Cardiac septum (tissue), 1 donor: Measurements from ENCODE around the gene MYO15B. TPM values are rescaled to one million over a fixed set of nuclear protein-coding genes. Genes with fewer than 3 reads are reported as not detected.

Source experiments
- total RNA-seq: library from RNA; stranded (reverse); fragmentation: NEBNext Ultra II Directional; extraction: Animal tissue kit (Norgen Biotek cat#: 25700); gene quantifications from one replicate; pipeline ENCODE4 v1.2.1, GENCODE V29; 2021
- donor health status: DM: no; HTN: no; CAD: no.

The MYO15B gene
- total RNA-seq, 1 donor from 2014 or later, result 62.8 TPM

Other genes starting within 250 kb of the MYO15B start
- gene GRB2, start 182.1 kb upstream of the MYO15B start, total RNA-seq, result 57.1 TPM
- 56.6 TPM for gene TMEM94, start 131.2 kb upstream of the MYO15B start, total RNA-seq
- gene CASKIN2, start 72.3 kb upstream of the MYO15B start, total RNA-seq, result 48.2 TPM
- gene TSEN54, start 71.3 kb upstream of the MYO15B start, total RNA-seq, result 7.7 TPM
- 4.7 TPM for gene LLGL2, start 62.1 kb upstream of the MYO15B start, total RNA-seq
- 1.7 TPM for gene SMIM5, start 45.6 kb downstream of the MYO15B start, total RNA-seq
- 11.3 TPM for gene RECQL5, start 79.4 kb downstream of the MYO15B start, total RNA-seq
- gene SAP30BP, start 79.5 kb downstream of the MYO15B start, total RNA-seq, result 47.2 TPM
- 5.7 TPM for gene ITGB4, start 133.7 kb downstream of the MYO15B start, total RNA-seq
- 11.5 TPM for gene GALK1, start 177.4 kb downstream of the MYO15B start, total RNA-seq
- gene UNK, start 197.0 kb downstream of the MYO15B start, total RNA-seq, result 16.8 TPM